ENCODE results near the gene CRYAB.
"Not testable (repeated sequence)": the region's sequence is repeated elsewhere in the genome, so short reads cannot be mapped to it uniquely, and the experiment has no call there.

CRYAB gene

DNA sequence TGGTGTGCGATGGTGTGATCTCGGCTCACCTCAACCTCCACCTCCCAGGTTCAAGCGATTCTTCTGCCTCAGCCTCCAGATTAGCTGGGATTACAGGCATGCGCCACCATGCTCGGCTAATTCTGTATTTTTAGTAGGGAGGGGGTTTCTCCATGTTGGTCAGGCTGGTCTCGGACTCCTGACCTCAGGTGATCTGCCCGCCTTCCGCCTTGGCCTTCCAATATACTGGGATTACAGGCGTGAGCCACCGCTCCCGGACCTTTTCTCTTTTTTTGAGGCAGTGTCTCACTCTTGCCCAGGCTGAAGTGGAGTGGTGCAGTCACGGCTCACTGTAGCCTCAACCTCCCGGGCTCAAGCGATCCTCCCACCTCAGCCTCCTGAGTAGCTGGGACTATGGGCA is 21.6 kb upstream of the CRYAB start:
- not testable (repeated sequence) for DNase-seq (ENCODE audit: low spot score)

DNA sequence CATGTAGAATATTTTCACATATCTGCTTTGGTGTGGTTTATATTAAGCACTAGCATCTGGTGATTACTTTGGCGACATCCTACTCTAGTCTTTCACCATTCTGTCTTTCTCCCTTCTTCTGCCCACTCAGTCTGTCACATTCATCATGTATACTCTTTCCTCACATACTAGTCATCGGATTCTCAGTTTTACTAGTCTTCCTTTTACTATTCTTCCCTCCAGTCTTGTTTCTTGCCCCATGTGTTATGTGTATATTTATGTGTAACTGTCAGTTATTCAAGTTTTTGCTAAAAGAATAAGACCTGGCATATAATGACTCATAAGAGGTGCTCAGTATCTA is 21.0 kb upstream of the CRYAB start:
- no peak for DNase-seq (ENCODE audit: low spot score)

DNA sequence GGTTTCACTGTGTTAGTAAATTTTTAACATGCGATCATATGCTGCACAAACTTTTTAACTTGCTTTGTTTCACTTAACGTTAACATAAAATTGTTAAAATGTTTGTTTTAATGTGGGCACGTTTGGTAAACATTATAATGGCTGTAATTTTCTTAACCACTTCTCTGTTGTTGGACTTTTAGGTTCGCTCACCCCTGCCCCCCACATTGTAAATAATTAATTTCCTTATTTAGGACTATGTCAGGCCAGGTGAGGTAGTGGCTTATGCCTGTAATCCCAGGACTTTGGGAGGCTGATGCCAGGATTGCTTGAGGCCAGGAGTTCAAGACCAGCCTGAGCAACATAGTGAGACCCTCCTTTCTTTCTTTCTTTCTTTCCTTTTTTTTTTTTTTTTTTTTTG is 18.9 kb upstream of the CRYAB start:
- no peak for DNase-seq (ENCODE audit: low spot score)

GRCh38 chr11:111926505-111927391 is 15.2 kb upstream of the CRYAB start:
- peak; percentile 97 for DNase-seq (ENCODE audit: low spot score)

DNA sequence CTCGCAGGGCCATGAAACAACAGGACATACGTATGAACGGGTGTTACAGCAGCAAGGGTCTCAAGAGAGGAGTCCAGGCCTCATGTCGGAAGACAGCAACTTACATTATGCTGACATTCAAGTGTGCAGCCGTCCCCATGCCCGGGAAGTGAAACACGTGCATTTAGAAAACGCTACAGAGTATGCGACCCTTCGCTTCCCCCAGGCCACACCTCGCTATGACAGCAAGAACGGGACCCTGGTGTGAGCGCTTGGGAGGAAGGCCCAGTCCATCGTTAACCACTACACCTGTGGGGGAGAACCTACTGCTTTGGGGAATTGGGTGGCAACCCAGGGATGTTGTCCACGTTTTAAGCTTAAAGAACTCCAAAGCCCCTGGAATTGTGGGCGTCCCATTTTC is 14.4 kb upstream of the CRYAB start:
- no peak for DNase-seq (ENCODE audit: low spot score)

- DNase-seq (ENCODE audit: low spot score) = no peak
These were observed 12.4 kb upstream of the CRYAB start for GRCh38 chr11:111923951-111924350.

DNA sequence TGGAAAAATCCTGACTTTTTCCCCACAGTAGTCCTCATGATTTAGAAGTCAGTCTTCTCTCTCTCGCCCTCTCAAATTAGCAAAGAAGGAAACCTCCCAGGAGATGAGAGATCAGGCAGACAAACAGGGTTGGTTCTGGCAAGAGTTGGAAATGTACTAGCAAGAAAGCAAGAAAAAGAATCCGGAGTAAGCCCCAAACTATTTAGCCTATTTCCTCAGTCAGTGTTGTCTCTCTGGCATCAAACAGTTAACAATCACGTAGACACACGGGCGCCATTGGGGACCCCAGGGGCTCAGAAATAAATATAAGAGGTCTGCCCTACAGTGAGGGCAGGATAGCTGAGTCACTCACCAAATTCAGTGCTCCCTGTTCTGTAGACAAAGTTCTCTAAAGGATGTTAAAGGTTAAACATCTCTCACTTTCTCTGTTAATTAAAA is 11.8 kb upstream of the CRYAB start:
- peak; percentile 25 for DNase-seq (ENCODE audit: low spot score)

GRCh38 chr11:111922803-111923202 is 11.2 kb upstream of the CRYAB start:
- DNase-seq (ENCODE audit: low spot score) = peak; percentile 61

DNA sequence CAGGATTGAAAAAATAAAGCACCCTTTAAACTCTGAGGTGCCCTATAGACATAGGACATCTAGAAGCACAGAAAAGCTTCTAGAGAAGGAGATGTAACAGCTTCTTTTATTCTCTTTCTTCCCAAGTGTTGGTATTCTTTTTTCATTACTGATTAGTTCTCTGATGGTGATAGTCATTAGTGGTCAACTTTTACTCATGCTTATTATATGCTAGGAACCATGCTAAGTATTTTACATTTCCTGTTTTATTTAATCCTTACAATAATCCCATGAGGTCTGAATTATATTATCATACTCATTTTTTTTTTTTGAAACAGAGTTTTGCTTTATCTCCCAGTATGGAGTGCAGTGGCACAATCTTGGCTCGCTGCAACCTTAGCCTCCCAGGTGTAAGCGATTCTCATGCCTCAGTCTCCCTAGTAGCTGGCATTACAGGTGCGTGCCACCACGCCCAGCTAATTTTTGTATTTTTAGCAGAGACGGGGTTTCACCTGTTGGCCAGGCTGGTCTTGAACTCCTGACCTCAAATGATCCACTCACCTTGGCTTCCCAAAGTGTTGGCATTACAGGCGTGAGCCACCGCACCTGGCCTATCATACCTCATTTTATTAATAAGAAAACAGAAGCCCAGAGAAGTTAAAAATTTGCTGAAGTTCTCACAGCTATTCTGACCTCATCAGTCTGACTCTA is 10.1 kb upstream of the CRYAB start:
- DNase-seq (ENCODE audit: low spot score) = no peak

DNA sequence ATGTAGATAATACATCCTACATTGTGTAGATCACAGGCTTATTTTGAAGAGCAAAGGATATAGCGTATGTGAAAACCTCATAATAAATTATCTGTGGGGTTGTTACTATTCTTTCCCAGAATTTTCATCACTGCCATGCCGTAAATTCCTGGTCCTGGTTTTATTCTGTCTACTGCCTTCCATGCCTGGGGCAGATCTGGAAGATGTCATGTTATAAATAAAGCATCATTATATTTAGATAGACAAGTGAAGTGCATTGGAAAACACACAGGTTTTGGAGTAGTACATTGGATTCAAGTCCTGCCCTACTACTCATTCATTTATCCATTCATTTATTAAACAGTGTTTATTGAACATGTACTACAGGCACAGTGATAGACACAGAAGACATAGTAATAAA is 9.3 kb upstream of the CRYAB start:
- no peak for DNase-seq (ENCODE audit: low spot score)

DNA sequence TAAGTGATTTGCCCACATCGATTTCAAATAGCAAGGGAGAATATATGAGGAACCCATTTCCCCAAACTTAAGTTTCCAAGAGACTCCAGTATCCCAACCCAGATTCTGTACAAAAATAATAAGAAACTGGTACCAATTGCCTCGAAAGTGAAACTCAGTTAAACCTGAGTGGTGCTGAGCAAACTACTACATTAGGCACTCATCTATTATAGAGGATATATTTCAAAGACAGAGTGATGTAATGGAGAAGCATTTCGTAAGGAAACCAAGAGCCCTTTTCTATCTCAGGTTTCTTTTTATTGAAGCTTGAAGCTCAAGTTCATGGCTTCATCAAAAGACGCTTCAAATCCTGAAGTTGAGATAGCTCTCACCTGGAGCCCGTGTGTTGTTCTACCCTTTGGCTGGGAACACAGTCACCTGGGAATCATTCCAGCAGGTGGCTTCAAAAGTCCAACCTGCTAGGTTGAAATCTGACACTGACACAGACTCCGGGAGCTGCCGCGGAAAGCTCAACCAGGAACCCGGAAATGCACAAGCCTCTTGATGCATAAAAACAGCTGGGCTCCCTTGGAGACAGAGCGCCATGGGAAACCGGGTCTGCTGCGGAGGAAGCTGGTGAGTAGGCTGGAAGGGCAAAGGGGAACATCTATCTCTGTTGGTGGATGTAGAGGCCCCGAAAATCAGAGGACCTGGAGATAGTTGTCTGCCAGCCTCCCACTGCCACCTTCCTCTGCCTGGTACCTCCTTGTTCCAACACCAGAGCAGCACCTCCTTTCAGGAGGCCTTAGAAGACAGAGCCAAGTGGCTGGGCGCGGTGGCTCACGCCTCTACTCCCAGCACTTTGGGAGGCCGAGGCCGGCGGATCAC is 7.1 kb upstream of the CRYAB start, which contains the start of gene C11orf52:
Gene C11orf52, plus strand, starts transcription at position 524 of the 867 bp plus-strand sequence. Its CDS starts 60 bp downstream, at position 584.
- DNase-seq (ENCODE audit: low spot score) = peak; percentile 50

GRCh38 chr11:111917788-111918187 is 6.2 kb upstream of the CRYAB start:
- DNase-seq (ENCODE audit: low spot score) = no peak

DNA sequence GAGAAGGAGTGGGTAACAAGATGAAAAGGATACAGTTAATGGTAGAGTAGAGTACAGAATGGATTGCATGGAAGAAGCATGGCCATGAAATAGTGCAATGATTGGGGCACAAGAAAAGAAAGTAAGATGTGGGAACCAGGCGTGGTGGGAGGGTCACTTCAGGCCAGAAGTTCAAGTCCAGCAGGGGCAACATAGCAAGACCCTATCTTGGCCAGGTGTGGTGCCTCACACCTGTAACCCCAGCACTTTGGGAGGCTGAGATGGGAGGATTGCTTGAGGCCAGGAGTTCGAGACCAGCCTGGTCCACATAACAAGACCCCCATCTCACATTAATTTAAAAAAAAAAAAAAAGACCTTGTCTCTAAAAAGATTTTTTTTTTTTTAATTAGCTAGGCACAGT is 5.7 kb upstream of the CRYAB start:
- DNase-seq (ENCODE audit: low spot score) = no peak

- no peak for DNase-seq (ENCODE audit: low spot score)
These were observed 5.2 kb upstream of the CRYAB start for GRCh38 chr11:111916768-111917167.

DNA sequence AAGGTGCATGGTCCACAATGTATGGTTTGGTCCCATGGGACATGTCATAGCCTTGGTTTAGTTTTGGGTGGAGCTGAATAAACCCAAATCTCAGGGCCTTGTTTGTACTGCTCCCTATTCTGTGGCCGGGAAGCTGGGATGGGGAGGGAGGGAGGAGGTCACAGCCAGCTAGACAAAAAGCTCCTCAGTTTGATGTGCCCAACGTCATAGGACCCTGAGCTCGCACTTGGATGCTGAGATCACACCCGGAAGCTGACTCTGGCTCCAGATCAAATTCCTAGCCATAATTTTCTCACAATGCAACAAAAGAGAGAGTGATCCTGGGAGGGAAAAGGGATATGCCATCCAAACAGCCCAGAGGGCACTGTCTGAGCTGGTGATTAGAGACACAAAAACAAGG is 2.4 kb upstream of the CRYAB start:
- DNase-seq (ENCODE audit: low spot score) = peak; percentile 79

DNA sequence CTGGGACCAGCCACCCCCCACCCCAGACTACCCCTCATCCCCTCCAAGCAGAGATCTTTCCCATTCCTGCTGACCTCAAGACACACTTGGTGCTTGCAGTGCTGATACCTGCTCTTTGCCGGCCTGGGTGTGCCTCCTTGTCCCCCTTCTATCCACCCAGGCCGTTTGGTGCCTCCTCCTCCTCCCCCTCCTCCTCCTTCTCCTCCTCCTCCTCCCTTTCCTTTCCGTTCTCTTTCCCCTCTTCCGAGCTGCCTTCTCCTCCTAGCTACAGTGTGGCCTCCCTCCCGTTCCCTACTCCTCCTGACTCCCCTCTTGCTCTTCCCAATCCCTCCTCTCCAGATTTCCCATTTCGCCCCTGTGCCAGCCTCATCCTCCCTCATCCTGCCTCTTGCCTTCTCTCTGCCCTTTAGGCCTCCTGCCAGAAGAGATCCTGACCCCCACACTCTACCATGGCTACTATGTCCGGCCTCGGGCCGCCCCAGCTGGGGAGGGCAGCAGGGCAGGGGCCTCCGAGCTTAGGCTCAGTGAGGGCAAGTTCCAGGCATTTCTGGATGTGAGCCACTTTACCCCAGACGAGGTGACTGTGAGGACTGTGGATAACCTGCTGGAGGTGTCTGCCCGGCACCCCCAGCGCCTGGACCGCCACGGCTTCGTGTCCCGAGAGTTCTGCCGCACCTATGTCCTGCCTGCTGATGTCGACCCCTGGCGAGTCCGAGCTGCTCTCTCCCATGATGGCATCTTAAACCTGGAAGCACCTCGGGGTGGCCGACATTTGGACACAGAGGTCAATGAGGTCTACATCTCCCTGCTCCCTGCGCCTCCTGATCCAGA is 1.7 kb upstream of the CRYAB start:
- peak; percentile 26 for DNase-seq (ENCODE audit: low spot score)

GRCh38 chr11:111912535-111912934 is 965 bp upstream of the CRYAB start, which contains the start of gene HSPB2:
Gene HSPB2 (plus strand): TSS chr11:111912734. CDS start chr11:111912830, 96 bp downstream.
- DNase-seq (ENCODE audit: low spot score) = no peak

GRCh38 chr11:111910676-111911562 is 651 bp downstream of the CRYAB start:
- DNase-seq (ENCODE audit: low spot score) = peak; percentile 28

GRCh38 chr11:111909378-111909777 is 2.2 kb downstream of the CRYAB start:
- no peak for DNase-seq (ENCODE audit: low spot score)

GRCh38 chr11:111908639-111909305 is 2.8 kb downstream of the CRYAB start:
- no peak for DNase-seq (ENCODE audit: low spot score)
